ENCODE data around the gene SLC24A3.

GRCh38 chr20:19396460-19397081, 184.1 kb downstream of the SLC24A3 start:
- TF ChIP-seq POLR2AphosphoS5 (IDR thresholded peaks at IDR 0.05; ENCODE audit: borderline replicate concordance, low read depth, low read length) (no peak), EZH2 (IDR thresholded peaks at IDR 0.05) (no peak), FOXP2 (optimal IDR thresholded peaks at IDR 0.05; ENCODE audit: control extremely low read depth, extremely low read length, insufficient read depth) (no peak)
